ENCODE results near the gene VSIG8. TPM values are rescaled to one million over a fixed set of nuclear protein-coding genes. Genes with fewer than 3 reads are reported as not detected.
A peak's percentile ranks its signal among the peaks of the same experiment; 100 is the strongest.

The VSIG8 gene
- total and polyA plus RNA-seq, 12 donors: 0.06 to 0.80 (median 0.17) TPM; not detected in 8

DNA sequence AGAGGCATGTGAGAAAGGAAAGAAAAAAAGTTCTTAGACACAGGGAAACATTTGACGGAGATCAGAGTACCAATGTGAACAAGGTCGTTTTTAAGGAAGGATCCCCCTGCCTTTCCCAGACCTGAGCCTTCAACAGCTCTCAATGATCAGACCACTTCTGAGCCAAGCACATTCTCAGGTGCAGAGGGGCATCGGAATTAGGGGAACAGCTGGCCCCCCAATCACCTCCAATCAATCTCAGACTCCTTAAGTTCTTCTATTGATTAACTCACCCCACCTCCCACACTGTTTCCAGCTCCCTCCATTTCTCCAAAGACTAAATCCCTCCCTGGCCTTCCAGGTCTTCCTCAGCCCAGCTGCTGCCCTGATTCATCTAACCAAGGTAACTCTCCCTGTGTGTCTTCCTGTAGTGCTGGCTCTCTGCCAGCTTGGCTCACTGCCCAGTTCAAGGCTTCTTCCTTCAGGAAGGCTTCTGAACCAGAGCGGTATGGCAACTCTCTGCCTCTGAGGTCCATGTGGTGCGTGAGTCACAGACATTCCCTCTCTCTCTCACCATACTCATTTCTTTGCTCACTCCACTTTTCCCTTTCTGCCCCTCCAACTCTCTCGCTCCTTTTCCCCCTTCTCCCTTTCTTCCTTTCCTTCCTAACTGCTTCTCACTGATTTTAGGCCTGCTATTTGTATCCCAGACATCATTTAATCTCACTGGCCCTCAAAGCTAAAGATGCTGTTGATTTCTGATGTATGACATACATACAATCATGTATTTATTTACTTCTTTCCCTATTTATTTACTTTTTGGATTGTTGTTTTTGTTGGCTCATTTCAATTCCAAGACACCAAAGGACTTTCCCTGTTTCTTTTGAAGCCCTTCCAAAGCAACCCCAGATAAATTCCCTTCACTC lies 19.4 kb upstream of the VSIG8 start:
- no peak overlapping the region for H3K4me3 ChIP-seq
- TF ChIP-seq, protein P1, sequence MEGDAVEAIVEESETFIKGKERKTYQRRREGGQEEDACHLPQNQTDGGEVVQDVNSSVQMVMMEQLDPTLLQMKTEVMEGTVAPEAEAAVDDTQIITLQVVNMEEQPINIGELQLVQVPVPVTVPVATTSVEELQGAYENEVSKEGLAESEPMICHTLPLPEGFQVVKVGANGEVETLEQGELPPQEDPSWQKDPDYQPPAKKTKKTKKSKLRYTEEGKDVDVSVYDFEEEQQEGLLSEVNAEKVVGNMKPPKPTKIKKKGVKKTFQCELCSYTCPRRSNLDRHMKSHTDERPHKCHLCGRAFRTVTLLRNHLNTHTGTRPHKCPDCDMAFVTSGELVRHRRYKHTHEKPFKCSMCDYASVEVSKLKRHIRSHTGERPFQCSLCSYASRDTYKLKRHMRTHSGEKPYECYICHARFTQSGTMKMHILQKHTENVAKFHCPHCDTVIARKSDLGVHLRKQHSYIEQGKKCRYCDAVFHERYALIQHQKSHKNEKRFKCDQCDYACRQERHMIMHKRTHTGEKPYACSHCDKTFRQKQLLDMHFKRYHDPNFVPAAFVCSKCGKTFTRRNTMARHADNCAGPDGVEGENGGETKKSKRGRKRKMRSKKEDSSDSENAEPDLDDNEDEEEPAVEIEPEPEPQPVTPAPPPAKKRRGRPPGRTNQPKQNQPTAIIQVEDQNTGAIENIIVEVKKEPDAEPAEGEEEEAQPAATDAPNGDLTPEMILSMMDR (IDR thresholded peaks at IDR 0.05): no peak
- no peak for TF ChIP-seq POLR2A (IDR thresholded peaks at IDR 0.05)
- DNase-seq: peak; percentile 91 to 97 (median 96)

DNA sequence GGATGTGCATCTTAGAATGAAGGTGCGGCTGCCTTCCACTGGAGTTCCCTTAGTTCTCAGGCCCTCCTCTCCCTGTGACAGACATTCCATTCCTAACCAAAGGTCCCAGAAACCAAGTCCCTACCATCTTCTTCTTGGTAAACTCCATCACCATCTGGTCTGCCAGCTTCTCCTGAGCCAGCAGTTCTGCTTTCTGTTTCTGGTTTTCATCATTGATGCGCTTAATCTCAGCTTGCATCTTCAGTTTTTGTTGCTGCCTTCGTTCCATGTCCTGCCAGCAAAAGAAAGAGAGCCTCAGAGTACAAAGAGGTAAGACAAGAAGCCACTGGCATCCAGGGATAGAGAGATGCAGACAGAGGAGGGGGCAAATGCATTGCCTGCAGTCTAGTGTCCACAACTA lies 18.0 kb upstream of the VSIG8 start:
- H3K9me3 ChIP-seq (replicated peaks in 1 of 3): no peaks in the 10 kb centered on the region
- no peak for DNase-seq
- H3K4me3 ChIP-seq: no peak overlapping the region
- H3K27ac ChIP-seq: no peak overlapping the region
- no peaks in the 10 kb centered on the region for H3K36me3 ChIP-seq (replicated peaks in 1 of 2)
- 83 to 89% (median 88%) methylated on average over 3 of the region's 3 CpGs for WGBS, 4 donors
- intact Hi-C loops (cut with DNase I): no loop called here
- no peak for TF ChIP-seq POLR2A (IDR thresholded peaks at IDR 0.05)
- TF ChIP-seq, protein P1 (IDR thresholded peaks at IDR 0.05): no peak
- peaks cover 3 to 6% of the 10 kb centered on the region in 2 donors for H3K4me1 ChIP-seq (replicated peaks in 1 of 2)
- no peaks in the 10 kb centered on the region for H3K27me3 ChIP-seq

More for the DNA sequence above, 19.4 kb upstream of the VSIG8 start:
- Histone ChIP-seq H3K27me3 (no peaks in the 10 kb centered on the region), H3K27ac (no peak overlapping the region), H3K4me1 (replicated peaks in 1 of 2) (peaks cover 3 to 6% of the 10 kb centered on the region in 2 donors), H3K9me3 (replicated peaks in 1 of 3) (no peaks in the 10 kb centered on the region), H3K36me3 (replicated peaks in 1 of 2) (no peaks in the 10 kb centered on the region)
- WGBS, 4 donors: 40 to 43% (median 42%) methylated on average over 6 of the region's 6 CpGs
- intact Hi-C loops (cut with DNase I): no loop called here

DNA sequence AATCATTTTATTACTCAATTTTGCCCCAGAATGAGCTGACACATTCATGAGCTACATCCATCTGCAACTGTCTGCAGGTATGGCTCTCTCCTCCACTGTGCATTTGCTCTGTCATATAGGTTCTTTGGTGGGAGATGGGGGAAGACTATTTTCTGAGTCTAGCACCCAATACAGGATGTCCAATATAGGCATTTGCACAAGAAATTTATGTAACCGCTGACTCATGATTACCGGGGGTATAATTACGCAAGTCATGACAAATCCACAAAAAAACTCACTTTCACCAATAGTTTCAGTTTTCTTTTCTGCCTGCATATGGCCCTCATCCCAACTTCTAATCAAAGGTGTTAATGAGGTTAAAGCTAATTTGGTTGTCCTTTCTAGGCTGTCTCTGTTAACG lies 17.5 kb upstream of the VSIG8 start:
- no peaks in the 10 kb centered on the region for H3K36me3 ChIP-seq (replicated peaks in 1 of 2)

DNA sequence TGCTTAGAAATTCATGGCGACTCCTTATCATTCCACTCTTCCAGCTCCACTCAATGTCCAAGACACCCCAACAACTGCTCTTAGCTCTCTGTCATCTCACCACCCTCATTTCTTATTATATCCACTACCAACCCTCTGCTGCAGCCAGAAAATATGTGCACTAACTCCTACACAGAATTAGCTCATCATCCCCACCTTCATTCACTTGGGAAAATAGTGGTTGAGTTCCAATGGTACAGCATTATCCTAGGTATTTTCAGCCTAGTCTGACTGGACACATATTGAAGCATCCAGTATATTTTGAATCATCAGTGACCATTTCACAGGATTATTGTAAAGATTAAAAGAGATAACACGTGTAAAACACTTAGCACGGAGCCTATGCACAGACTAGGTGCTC lies 16.7 kb upstream of the VSIG8 start:
- no peak overlapping the region for H3K27ac ChIP-seq
- no peak for TF ChIP-seq POLR2A (IDR thresholded peaks at IDR 0.05)
- TF ChIP-seq, protein P1 (IDR thresholded peaks at IDR 0.05): no peak
- H3K27me3 ChIP-seq: no peaks in the 10 kb centered on the region
- intact Hi-C loops (cut with DNase I): no loop called here
- H3K36me3 ChIP-seq (replicated peaks in 1 of 2): no peaks in the 10 kb centered on the region
- H3K4me1 ChIP-seq (replicated peaks in 1 of 2): peaks cover 3 to 6% of the 10 kb centered on the region in 2 donors
- no peaks in the 10 kb centered on the region for H3K9me3 ChIP-seq (replicated peaks in 1 of 3)
- WGBS, 4 donors: 85 to 92% (median 88%) methylated on average over 3 of the region's 3 CpGs
- DNase-seq: no peak
- no peak overlapping the region for H3K4me3 ChIP-seq

More for the DNA sequence above, 17.5 kb upstream of the VSIG8 start:
- Histone ChIP-seq H3K4me1 (replicated peaks in 1 of 2) (peaks cover 3 to 6% of the 10 kb centered on the region in 2 donors), H3K9me3 (replicated peaks in 1 of 3) (no peaks in the 10 kb centered on the region), H3K4me3 (no peak overlapping the region), H3K27me3 (no peaks in the 10 kb centered on the region), H3K27ac (no peak overlapping the region)
- no peak for DNase-seq
- WGBS, 4 donors: 68 to 77% (median 75%) methylated on average over 4 of the region's 4 CpGs
- intact Hi-C loops (cut with DNase I): no loop called here
- TF ChIP-seq, protein P1 (IDR thresholded peaks at IDR 0.05): no peak
